Right atrium auricular region (tissue), 2 donors: ENCODE results near the gene FRMD3. TPM values are rescaled to one million over a fixed set of nuclear protein-coding genes. Genes with fewer than 3 reads are reported as not detected.

Source experiments
- DNase-seq: peaks from one replicate; pipeline ENCODE4 v3.0.0-alpha.2; 2019; ENCODE audit warnings: low spot score
- H3K27ac ChIP-seq, 2 donors: fragments of 200-600 bp; sonication (generic); 1 replicate in 1 of 2; 2 replicates in 1 of 2; pipeline ENCODE4 v1.5.1; 2016 to 2019
- H3K27me3 ChIP-seq, 2 donors: fragments of 200-600 bp; sonication (generic); one replicate each; pipeline versions ENCODE4 v1.5.1 to v1.6.0; 2017 to 2019
- H3K36me3 ChIP-seq: fragments of 200-600 bp; sonication (generic); one replicate; pipeline ENCODE4 v1.5.1; 2016
- H3K4me1 ChIP-seq, 2 donors: fragments of 200-600 bp; sonication (generic); one replicate each; pipeline versions ENCODE4 v1.5.1 to v1.6.0; 2017 to 2019
- H3K4me3 ChIP-seq, 2 donors: fragments of 200-600 bp; sonication (generic); 1 replicate in 1 of 2; 2 replicates in 1 of 2; pipeline ENCODE4 v1.5.1; 2017 to 2019; ENCODE audit warnings: mild to moderate bottlenecking in 1 of 2, moderate library complexity in 1 of 2
- H3K9me3 ChIP-seq, 2 donors: fragments of 200-600 bp; sonication (generic); one replicate each; pipeline ENCODE4 v1.5.1; 2019
- CTCF ChIP-seq, 2 donors: fragments of 200-600 bp; sonication (generic); IDR thresholded peaks; one replicate each; pipeline ENCODE4 v1.5.1; 2019; ENCODE audit warnings: antibody characterized with exemption in 2 of 2
- total RNA-seq, 2 donors: library from RNA; depleted of rRNA; stranded (reverse); fragments of >200 nt; gene quantifications; one replicate each; pipeline ENCODE4 v1.1.0, GENCODE V29; 2016

Gene FRMD3
- total RNA-seq, 2 donors from 2014 or later: 31.4 to 77.5 TPM

GRCh38 chr9:83468821-83469220 is 69.4 kb downstream of the FRMD3 start:
- H3K9me3 ChIP-seq: no peaks in the 10 kb centered on the region
- H3K36me3 ChIP-seq: no peaks in the 10 kb centered on the region
- H3K27ac ChIP-seq: no peak overlapping the region
- TF ChIP-seq CTCF (IDR thresholded peaks at IDR 0.05): no peak
- H3K27me3 ChIP-seq: no peaks in the 10 kb centered on the region
- no peak overlapping the region for H3K4me3 ChIP-seq
- no peak for DNase-seq
- peaks cover 0 to 42% of the 10 kb centered on the region in 2 donors for H3K4me1 ChIP-seq

GRCh38 chr9:83466877-83467276 is 71.3 kb downstream of the FRMD3 start:
- H3K4me1 ChIP-seq: peaks cover 0 to 29% of the 10 kb centered on the region in 2 donors
- no peaks in the 10 kb centered on the region for H3K36me3 ChIP-seq
- H3K9me3 ChIP-seq: no peaks in the 10 kb centered on the region
- DNase-seq: no peak
- no peaks in the 10 kb centered on the region for H3K27me3 ChIP-seq
- no peak overlapping the region for H3K27ac ChIP-seq
- no peak overlapping the region for H3K4me3 ChIP-seq
- TF ChIP-seq CTCF (IDR thresholded peaks at IDR 0.05): no peak

GRCh38 chr9:83466351-83466750 is 71.8 kb downstream of the FRMD3 start:
- H3K27me3 ChIP-seq: no peaks in the 10 kb centered on the region
- peaks cover 0 to 24% of the 10 kb centered on the region in 2 donors for H3K4me1 ChIP-seq
- H3K27ac ChIP-seq: no peak overlapping the region
- H3K4me3 ChIP-seq: no peak overlapping the region
- no peaks in the 10 kb centered on the region for H3K9me3 ChIP-seq
- no peak for DNase-seq
- TF ChIP-seq CTCF (IDR thresholded peaks at IDR 0.05): no peak
- H3K36me3 ChIP-seq: no peaks in the 10 kb centered on the region

- Histone ChIP-seq H3K4me3 (no peak overlapping the region), H3K27me3 (no peaks in the 10 kb centered on the region), H3K4me1 (no peaks in the 10 kb centered on the region), H3K9me3 (no peaks in the 10 kb centered on the region), H3K36me3 (no peaks in the 10 kb centered on the region), H3K27ac (no peak overlapping the region)
- DNase-seq: no peak
- no peak for TF ChIP-seq CTCF (IDR thresholded peaks at IDR 0.05)
Observed at GRCh38 chr9:83459830-83460229, 78.4 kb downstream of the FRMD3 start.

- no peaks in the 10 kb centered on the region for H3K4me1 ChIP-seq
- no peak for DNase-seq
- H3K36me3 ChIP-seq: no peaks in the 10 kb centered on the region
- H3K9me3 ChIP-seq: no peaks in the 10 kb centered on the region
- H3K27me3 ChIP-seq: no peaks in the 10 kb centered on the region
- TF ChIP-seq CTCF (IDR thresholded peaks at IDR 0.05): no peak
- no peak overlapping the region for H3K27ac ChIP-seq
- H3K4me3 ChIP-seq: no peak overlapping the region
Observed at GRCh38 chr9:83458530-83458929, 79.7 kb downstream of the FRMD3 start.

GRCh38 chr9:83457005-83457404 is 81.2 kb downstream of the FRMD3 start:
- Histone ChIP-seq H3K36me3 (no peaks in the 10 kb centered on the region), H3K4me1 (no peaks in the 10 kb centered on the region), H3K4me3 (no peak overlapping the region), H3K27ac (no peak overlapping the region), H3K27me3 (no peaks in the 10 kb centered on the region), H3K9me3 (no peaks in the 10 kb centered on the region)
- TF ChIP-seq CTCF (IDR thresholded peaks at IDR 0.05): no peak
- DNase-seq: no peak
